GM19395 (cell line): ENCODE results near the gene PRSS2.
A peak's percentile ranks its signal among the peaks of the same experiment; 100 is the strongest.

Experiments
- ATAC-seq: cut with Tn5 transposase; IDR thresholded peaks from one replicate; pipeline ENCODE4 v1.9.1; 2021; ENCODE audit warnings: mild to moderate bottlenecking, moderate library complexity; ENCODE audit not compliant: unreplicated experiment

PRSS2 gene

GRCh38 chr7:142784716-142785115, 13.9 kb downstream of the PRSS2 start:
- no peak for ATAC-seq

GRCh38 chr7:142785841-142786250, 15.1 kb downstream of the PRSS2 start:
- no peak for ATAC-seq

DNA sequence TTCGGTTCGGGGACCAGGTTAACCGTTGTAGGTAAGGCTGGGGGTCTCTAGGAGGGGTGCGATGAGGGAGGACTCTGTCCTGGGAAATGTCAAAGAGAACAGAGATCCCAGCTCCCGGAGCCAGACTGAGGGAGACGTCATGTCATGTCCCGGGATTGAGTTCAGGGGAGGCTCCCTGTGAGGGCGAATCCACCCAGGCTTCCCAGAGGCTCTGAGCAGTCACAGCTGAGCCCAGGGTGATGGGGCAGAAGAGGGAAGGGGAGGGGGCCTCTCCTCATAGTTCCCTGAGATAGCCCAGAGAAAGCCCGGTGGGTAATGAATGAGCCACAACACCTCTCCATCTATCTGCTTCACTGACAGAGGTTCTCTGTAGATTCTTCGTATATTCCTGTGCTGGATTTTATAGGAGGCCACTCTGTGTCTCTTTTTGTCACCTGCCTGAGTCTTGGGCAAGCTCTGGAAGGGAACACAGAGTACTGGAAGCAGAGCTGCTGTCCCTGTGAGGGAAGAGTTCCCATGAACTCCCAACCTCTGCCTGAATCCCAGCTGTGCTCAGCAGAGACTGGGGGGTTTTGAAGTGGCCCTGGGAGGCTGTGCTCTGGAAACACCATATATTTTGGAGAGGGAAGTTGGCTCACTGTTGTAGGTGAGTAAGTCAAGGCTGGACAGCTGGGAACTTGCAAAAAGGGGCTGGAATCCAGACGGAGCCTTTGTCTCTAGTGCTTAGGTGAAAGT, 16.4 kb downstream of the PRSS2 start:
- ATAC-seq = no peak

GRCh38 chr7:142787783-142788182, 17.0 kb downstream of the PRSS2 start:
- ATAC-seq = no peak

- no peak for ATAC-seq
Measured at GRCh38 chr7:142788303-142789289, 17.8 kb downstream of the PRSS2 start.

- no peak for ATAC-seq
Measured at GRCh38 chr7:142789441-142789840, 18.7 kb downstream of the PRSS2 start.

GRCh38 chr7:142790056-142790455, 19.3 kb downstream of the PRSS2 start:
- no peak for ATAC-seq

- no peak for ATAC-seq
Measured at GRCh38 chr7:142790555-142790954, 19.8 kb downstream of the PRSS2 start.

DNA sequence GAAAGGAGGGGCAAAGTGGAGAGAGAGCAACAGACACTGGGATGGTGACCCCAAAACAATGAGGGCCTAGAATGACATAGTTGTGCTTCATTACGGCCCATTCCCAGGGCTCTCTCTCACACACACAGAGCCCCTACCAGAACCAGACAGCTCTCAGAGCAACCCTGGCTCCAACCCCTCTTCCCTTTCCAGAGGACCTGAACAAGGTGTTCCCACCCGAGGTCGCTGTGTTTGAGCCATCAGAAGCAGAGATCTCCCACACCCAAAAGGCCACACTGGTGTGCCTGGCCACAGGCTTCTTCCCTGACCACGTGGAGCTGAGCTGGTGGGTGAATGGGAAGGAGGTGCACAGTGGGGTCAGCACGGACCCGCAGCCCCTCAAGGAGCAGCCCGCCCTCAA, 20.7 kb downstream of the PRSS2 start:
- ATAC-seq = no peak

GRCh38 chr7:142792129-142792528, 21.4 kb downstream of the PRSS2 start:
- no peak for ATAC-seq

- ATAC-seq = no peak
Measured at GRCh38 chr7:142792593-142792992, 21.8 kb downstream of the PRSS2 start.

DNA sequence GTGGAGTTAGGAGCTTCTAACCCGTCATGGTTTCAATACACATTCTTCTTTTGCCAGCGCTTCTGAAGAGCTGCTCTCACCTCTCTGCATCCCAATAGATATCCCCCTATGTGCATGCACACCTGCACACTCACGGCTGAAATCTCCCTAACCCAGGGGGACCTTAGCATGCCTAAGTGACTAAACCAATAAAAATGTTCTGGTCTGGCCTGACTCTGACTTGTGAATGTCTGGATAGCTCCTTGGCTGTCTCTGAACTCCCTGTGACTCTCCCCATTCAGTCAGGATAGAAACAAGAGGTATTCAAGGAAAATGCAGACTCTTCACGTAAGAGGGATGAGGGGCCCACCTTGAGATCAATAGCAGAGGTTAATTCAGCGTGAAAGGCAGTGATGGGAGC, 22.4 kb downstream of the PRSS2 start:
- no peak for ATAC-seq

DNA sequence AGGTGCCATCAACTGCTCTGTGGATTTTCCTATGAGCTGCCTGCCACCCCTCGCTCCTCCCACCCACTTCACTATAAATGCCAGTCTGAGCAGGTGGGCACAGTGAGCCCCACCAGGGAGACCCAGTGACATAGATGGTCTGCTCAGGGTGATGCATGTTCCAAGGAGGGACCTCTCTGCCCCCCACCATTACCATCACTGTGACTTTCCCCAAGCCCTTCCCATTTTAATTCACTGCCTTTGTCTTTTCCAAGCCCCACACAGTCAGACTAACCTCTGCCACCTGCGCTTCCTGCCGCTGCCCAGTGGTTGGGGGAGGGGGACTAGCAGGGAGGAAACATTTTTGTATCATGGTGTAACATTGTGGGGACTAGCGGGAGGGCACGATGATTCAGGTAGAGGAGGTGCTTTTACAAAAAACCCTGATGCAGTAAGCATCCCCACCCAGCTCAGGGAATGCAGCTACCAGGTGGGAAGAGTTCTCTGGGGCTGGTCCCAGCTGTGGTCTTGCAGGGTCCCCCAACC, 24.6 kb downstream of the PRSS2 start:
- ATAC-seq = no peak

- ATAC-seq = peak; percentile 7
Measured at GRCh38 chr7:142796001-142796500, 25.3 kb downstream of the PRSS2 start.

DNA sequence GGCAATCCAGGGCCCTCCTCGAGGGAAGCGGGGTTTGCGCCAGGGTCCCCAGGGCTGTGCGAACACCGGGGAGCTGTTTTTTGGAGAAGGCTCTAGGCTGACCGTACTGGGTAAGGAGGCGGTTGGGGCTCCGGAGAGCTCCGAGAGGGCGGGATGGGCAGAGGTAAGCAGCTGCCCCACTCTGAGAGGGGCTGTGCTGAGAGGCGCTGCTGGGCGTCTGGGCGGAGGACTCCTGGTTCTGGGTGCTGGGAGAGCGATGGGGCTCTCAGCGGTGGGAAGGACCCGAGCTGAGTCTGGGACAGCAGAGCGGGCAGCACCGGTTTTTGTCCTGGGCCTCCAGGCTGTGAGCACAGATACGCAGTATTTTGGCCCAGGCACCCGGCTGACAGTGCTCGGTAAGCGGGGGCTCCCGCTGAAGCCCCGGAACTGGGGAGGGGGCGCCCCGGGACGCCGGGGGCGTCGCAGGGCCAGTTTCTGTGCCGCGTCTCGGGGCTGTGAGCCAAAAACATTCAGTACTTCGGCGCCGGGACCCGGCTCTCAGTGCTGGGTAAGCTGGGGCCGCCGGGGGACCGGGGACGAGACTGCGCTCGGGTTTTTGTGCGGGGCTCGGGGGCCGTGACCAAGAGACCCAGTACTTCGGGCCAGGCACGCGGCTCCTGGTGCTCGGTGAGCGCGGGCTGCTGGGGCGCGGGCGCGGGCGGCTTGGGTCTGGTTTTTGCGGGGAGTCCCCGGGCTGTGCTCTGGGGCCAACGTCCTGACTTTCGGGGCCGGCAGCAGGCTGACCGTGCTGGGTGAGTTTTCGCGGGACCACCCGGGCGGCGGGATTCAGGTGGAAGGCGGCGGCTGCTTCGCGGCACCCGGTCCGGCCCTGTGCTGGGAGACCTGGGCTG, 26.0 kb downstream of the PRSS2 start:
- peak; percentile 47 for ATAC-seq

- ATAC-seq = peak; percentile 42
Measured at GRCh38 chr7:142797391-142798377, 26.9 kb downstream of the PRSS2 start.

DNA sequence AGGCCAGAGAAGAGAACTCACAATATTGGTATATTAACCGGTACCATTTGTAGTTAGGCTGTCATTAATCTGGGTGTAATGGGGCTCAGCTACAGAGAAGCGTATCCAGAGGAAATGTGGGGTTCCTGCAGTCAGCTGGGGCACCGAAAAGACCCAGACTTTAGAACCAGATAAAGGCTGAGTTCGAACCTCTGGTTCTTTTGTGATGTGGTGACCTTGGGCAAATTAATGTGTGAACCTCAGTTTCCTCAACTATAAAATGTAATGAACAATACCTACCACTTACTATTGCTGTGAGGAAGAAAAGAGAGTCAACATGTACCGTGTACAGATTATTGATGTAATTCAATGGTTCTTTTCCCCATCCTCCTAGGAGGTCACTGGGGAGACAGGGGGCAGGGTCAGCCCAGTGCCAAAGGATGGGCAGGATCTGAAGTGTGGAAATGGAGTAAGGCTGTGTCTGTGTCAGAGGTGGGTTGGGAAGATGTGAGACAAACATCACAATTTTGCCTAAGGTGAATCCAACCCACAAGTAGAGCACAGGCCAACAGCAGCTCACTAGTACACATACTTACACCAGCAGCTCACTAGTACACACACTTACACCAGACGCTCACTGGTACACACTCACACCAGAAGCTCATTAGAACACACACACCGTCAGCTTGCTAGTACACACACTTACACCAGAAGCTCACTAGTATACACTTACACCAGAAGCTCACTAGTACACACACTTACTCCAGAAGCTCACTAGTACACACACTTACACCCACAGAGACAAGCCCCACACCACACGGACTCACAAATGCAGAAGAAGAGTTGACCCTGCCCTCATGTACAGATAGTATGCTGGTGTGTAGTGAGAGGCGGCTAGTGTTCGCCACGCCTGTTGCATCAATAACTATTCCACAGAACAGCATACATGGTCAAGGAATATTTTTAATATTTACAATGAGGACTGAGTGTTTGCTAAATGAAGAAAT, 28.0 kb downstream of the PRSS2 start:
- ATAC-seq = no peak

DNA sequence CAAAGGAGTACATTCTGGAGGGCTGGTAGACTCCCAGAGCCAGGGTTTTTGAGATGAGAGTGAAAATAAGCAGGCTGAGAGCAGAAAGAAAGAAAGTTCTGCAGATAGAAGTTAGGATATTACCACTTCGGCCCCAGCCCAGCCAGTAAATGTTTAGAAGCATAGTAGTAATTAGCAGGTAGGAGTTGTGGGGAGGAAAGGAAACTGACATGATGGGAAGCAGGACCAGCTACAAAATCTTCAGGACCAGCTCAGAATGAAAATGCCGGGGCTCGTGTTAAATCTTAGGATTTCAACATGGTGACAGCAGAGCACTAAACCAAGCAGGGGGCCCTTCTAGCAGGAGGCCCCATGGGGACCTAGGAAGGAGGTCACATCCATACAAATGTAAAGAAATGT, 28.7 kb downstream of the PRSS2 start:
- no peak for ATAC-seq
